ENCODE data around the gene RNF152. TPM values are rescaled to one million over a fixed set of nuclear protein-coding genes. Genes with fewer than 3 reads are reported as not detected.

RNF152 gene
- total RNA-seq, 4 donors from 2014 or later, result 4.6 to 14.3 (median 7.7) TPM

DNA sequence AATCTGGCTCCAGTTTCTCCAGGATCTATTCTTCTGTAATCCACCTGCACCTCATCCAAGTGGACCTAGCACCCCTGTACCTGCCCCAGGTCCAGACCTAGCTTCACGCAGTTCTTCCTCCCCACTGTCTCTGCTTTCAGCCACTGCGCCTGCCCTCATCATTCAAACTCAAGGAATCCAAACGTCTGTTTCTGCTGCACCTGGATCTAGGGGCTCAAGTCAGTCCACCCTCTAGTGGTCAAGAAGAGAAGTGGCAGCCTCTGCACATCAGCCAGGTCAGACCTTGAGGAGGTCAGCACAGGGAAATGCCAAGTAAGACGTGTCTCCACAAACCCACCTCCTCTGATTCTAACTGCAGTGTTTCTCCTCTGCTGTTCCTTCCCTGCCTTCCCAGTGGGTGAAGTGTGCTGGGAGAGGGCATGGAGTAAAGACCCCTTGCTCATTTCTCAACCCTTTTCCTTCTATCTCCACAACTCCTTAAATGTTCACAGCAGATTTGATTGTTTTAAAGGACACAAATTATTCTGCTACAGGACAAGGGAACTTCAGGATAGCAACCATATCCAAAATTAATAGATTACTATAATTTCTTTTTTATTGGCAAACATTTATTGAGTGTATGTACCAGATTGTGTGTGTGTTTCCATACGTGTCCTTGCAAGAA, 8.6 kb upstream of the RNF152 start:
- peak; percentile 89 for DNase-seq (ENCODE audit: extremely low spot score)
- WGBS, result 26% methylated on average over 5 of the region's 5 CpGs
- intact Hi-C loops (cut with DNase I), result loop anchor here (5.0 to 10.0 kb wide), 2 partner anchors 223 to 319 kb away; no protein-coding TSS in a partner anchor
- H3K27me3 ChIP-seq, result no peaks in the 10 kb centered on the region
- H3K9me3 ChIP-seq, result no peaks in the 10 kb centered on the region
- no peak overlapping the region for H3K27ac ChIP-seq (replicated peaks in 1 of 4)
- no peak for TF ChIP-seq EP300 (IDR thresholded peaks at IDR 0.05)
- no peak for TF ChIP-seq POLR2AphosphoS5 (IDR thresholded peaks at IDR 0.05)
- no peak for TF ChIP-seq POLR2A (IDR thresholded peaks at IDR 0.05; ENCODE audit: low read depth)
- TF ChIP-seq CTCF (IDR thresholded peaks at IDR 0.05), result peak; percentile 66 to 94 (median 76)
- H3K36me3 ChIP-seq, result no peaks in the 10 kb centered on the region
- peaks cover 0 to 6% (median 1%) of the 10 kb centered on the region in 4 donors for H3K4me1 ChIP-seq
- H3K4me3 ChIP-seq, result no peak overlapping the region

GRCh38 chr18:61900504-61901281, 7.9 kb upstream of the RNF152 start:
- Histone ChIP-seq H3K36me3 (no peaks in the 10 kb centered on the region), H3K27ac (replicated peaks in 1 of 4) (no peak overlapping the region), H3K9me3 (no peaks in the 10 kb centered on the region), H3K4me3 (no peak overlapping the region), H3K4me1 (peaks cover 0 to 6% (median 2%) of the 10 kb centered on the region in 4 donors), H3K27me3 (no peaks in the 10 kb centered on the region)
- 90% methylated on average over 10 of the region's 10 CpGs for WGBS
- peak; percentile 53 for DNase-seq (ENCODE audit: extremely low spot score)
- TF ChIP-seq POLR2A (IDR thresholded peaks at IDR 0.05; ENCODE audit: low read depth) (no peak), EP300 (IDR thresholded peaks at IDR 0.05) (no peak), CTCF (IDR thresholded peaks at IDR 0.05) (no peak), POLR2AphosphoS5 (IDR thresholded peaks at IDR 0.05) (no peak)
- intact Hi-C loops (cut with DNase I), result loop anchor here (5.0 to 10.0 kb wide), 2 partner anchors 224 to 318 kb away; no protein-coding TSS in a partner anchor

DNA sequence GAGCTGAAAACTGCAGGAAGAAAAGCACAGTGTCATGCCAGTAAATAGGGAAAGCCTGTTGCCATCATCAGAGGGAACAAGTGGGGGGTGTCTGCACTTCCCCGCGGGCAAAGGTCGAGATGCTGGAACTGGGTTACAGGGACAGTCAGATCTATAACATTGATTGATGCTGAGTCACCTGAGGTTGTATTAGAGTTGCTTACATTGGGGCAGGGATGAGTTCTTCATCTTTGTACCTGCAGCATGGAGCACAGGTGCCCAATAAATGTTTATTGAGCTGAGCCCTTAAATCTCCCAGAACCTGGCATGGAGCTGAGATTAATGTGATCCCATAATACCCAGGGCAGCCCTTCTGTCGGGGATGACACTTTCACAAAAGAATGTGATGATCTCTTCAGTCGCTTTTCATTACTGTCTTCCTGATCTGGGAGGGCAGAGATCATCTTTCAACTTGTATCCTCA, 5.9 kb upstream of the RNF152 start:
- Histone ChIP-seq H3K4me3 (no peak overlapping the region), H3K9me3 (no peaks in the 10 kb centered on the region), H3K4me1 (peaks cover 6 to 17% (median 14%) of the 10 kb centered on the region in 4 donors), H3K36me3 (no peaks in the 10 kb centered on the region), H3K27me3 (peaks cover 0 to 9% (median 0%) of the 10 kb centered on the region in 4 donors), H3K27ac (replicated peaks in 1 of 4) (no peak overlapping the region)
- WGBS, result 75% methylated on average over 5 of the region's 5 CpGs
- TF ChIP-seq POLR2AphosphoS5 (IDR thresholded peaks at IDR 0.05) (no peak), CTCF (IDR thresholded peaks at IDR 0.05) (no peak), EP300 (IDR thresholded peaks at IDR 0.05) (no peak), POLR2A (IDR thresholded peaks at IDR 0.05; ENCODE audit: low read depth) (no peak)
- no peak for DNase-seq (ENCODE audit: extremely low spot score)
- intact Hi-C loops (cut with DNase I), result no loop called here

GRCh38 chr18:61896757-61897156, 4.0 kb upstream of the RNF152 start:
- 37% methylated on average over 5 of the region's 5 CpGs for WGBS
- DNase-seq (ENCODE audit: extremely low spot score), result peak; percentile 78

GRCh38 chr18:61896118-61896517, 3.3 kb upstream of the RNF152 start:
- TF ChIP-seq POLR2A (IDR thresholded peaks at IDR 0.05; ENCODE audit: low read depth), result no peak
- TF ChIP-seq EP300 (IDR thresholded peaks at IDR 0.05), result no peak
- no peak for TF ChIP-seq POLR2AphosphoS5 (IDR thresholded peaks at IDR 0.05)
- no peak for TF ChIP-seq CTCF (IDR thresholded peaks at IDR 0.05)

More at GRCh38 chr18:61896757-61897156, 4.0 kb upstream of the RNF152 start:
- intact Hi-C loops (cut with DNase I), result no loop called here
- Histone ChIP-seq H3K27me3 (peaks cover 0 to 21% (median 0%) of the 10 kb centered on the region in 4 donors), H3K4me1 (peaks cover 11 to 33% (median 31%) of the 10 kb centered on the region in 4 donors), H3K36me3 (no peaks in the 10 kb centered on the region), H3K9me3 (no peaks in the 10 kb centered on the region), H3K27ac (replicated peaks in 1 of 4) (peak overlapping the region in 1 of 4 donors; percentile 7), H3K4me3 (no peak overlapping the region)
- TF ChIP-seq POLR2AphosphoS5 (IDR thresholded peaks at IDR 0.05) (peak; percentile 42 to 47), EP300 (IDR thresholded peaks at IDR 0.05) (no peak)

More at GRCh38 chr18:61896118-61896517, 3.3 kb upstream of the RNF152 start:
- intact Hi-C loops (cut with DNase I), result no loop called here
- Histone ChIP-seq H3K4me3 (no peak overlapping the region), H3K9me3 (no peaks in the 10 kb centered on the region), H3K27ac (replicated peaks in 1 of 4) (no peak overlapping the region), H3K36me3 (no peaks in the 10 kb centered on the region), H3K27me3 (peaks cover 0 to 21% (median 0%) of the 10 kb centered on the region in 4 donors), H3K4me1 (peaks cover 11 to 33% (median 31%) of the 10 kb centered on the region in 4 donors)
- 100% methylated on average over 1 of the region's 1 CpG for WGBS
- DNase-seq (ENCODE audit: extremely low spot score), result peak; percentile 84
